ENCODE data around the gene ING1. TPM values are rescaled to one million over a fixed set of nuclear protein-coding genes. Genes with fewer than 3 reads are reported as not detected.
"Not testable (repeated sequence)": the region's sequence is repeated elsewhere in the genome, so short reads cannot be mapped to it uniquely, and the experiment has no call there.

Gene ING1
- total RNA-seq, 2 experiments from 2014 or later: 16.7 to 18.4 TPM

- Mint-ChIP-seq H3K27ac (no peak overlapping the region), H3K27me3 (no peaks in the 10 kb centered on the region), H3K9me3 (no peaks in the 10 kb centered on the region), H3K4me1 (no peaks in the 10 kb centered on the region), H3K36me3 (peaks cover 14% of the 10 kb centered on the region), H3K4me3 (no peak overlapping the region)
- no peak for DNase-seq
Measured at GRCh38 chr13:110684388-110685056, 29.0 kb upstream of the ING1 start.

- Mint-ChIP-seq H3K9me3 (no peaks in the 10 kb centered on the region), H3K27me3 (no peaks in the 10 kb centered on the region), H3K27ac (no peak overlapping the region), H3K4me1 (no peaks in the 10 kb centered on the region), H3K4me3 (no peak overlapping the region), H3K36me3 (peaks cover 12% of the 10 kb centered on the region)
- no peak for DNase-seq
Measured at GRCh38 chr13:110685305-110686020, 28.0 kb upstream of the ING1 start.

GRCh38 chr13:110687736-110688135 is 25.8 kb upstream of the ING1 start:
- no peak for DNase-seq
- H3K27me3 Mint-ChIP-seq: no peaks in the 10 kb centered on the region
- H3K36me3 Mint-ChIP-seq: peaks cover 13% of the 10 kb centered on the region
- H3K9me3 Mint-ChIP-seq: no peaks in the 10 kb centered on the region
- H3K4me1 Mint-ChIP-seq: no peaks in the 10 kb centered on the region
- H3K27ac Mint-ChIP-seq: no peak overlapping the region
- no peak overlapping the region for H3K4me3 Mint-ChIP-seq

GRCh38 chr13:110689041-110689440 is 24.5 kb upstream of the ING1 start:
- Mint-ChIP-seq H3K9me3 (no peaks in the 10 kb centered on the region), H3K4me1 (no peaks in the 10 kb centered on the region), H3K4me3 (no peak overlapping the region), H3K27ac (no peak overlapping the region), H3K36me3 (peaks cover 16% of the 10 kb centered on the region), H3K27me3 (no peaks in the 10 kb centered on the region)
- DNase-seq: no peak

DNA sequence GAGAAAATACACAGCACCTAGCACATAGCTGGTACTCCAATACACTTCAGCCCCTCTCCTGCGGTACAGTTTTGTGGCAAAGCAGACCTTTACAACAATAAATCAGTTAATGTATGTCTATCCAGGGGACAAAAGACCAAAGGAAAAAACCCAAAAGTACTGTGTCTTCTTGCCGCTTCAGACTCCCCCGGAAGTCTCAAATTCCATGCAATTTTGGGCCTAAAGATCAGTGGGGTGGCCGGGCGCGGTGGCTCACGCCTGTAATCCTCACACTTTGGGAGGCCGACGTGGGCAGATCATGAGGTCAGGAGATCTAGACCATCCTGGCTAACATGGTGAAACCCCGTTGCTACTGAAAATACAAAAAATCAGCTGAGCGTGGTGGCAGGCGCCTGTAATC is 23.8 kb upstream of the ING1 start:
- H3K9me3 Mint-ChIP-seq: no peaks in the 10 kb centered on the region
- H3K36me3 Mint-ChIP-seq: peaks cover 16% of the 10 kb centered on the region
- H3K4me1 Mint-ChIP-seq: no peaks in the 10 kb centered on the region
- no peaks in the 10 kb centered on the region for H3K27me3 Mint-ChIP-seq
- no peak for DNase-seq
- no peak overlapping the region for H3K4me3 Mint-ChIP-seq
- H3K27ac Mint-ChIP-seq: no peak overlapping the region

DNA sequence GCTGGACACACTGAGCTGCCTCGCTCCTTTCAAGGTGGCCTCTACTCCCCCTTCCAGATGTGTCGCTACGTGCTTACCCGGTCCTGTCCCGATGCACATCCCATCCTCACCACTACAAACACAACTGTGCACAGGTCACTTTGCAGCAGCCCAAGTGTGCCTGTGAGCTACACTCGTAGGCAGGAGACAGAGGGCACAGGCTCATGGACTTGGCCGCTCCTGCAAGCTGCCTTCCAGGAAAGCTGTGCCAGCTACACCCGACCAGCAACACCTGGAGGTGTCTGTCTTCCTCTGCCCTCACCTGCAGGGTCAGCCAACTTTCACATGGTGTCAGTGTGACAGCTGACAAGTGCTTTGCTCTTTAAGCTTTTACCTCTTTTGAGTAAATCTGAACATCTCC is 23.0 kb upstream of the ING1 start:
- no peaks in the 10 kb centered on the region for H3K27me3 Mint-ChIP-seq
- H3K27ac Mint-ChIP-seq: no peak overlapping the region
- H3K4me1 Mint-ChIP-seq: no peaks in the 10 kb centered on the region
- H3K9me3 Mint-ChIP-seq: no peaks in the 10 kb centered on the region
- no peak overlapping the region for H3K4me3 Mint-ChIP-seq
- peaks cover 13% of the 10 kb centered on the region for H3K36me3 Mint-ChIP-seq
- DNase-seq: no peak

- not testable (repeated sequence) for H3K27me3 Mint-ChIP-seq, H3K4me3 Mint-ChIP-seq, H3K9me3 Mint-ChIP-seq, DNase-seq, H3K27ac Mint-ChIP-seq
- H3K4me1 Mint-ChIP-seq: peaks cover 17% of the 10 kb centered on the region
- H3K36me3 Mint-ChIP-seq: peaks cover 27% of the 10 kb centered on the region
Measured at GRCh38 chr13:110695774-110696173, 17.7 kb upstream of the ING1 start.

DNA sequence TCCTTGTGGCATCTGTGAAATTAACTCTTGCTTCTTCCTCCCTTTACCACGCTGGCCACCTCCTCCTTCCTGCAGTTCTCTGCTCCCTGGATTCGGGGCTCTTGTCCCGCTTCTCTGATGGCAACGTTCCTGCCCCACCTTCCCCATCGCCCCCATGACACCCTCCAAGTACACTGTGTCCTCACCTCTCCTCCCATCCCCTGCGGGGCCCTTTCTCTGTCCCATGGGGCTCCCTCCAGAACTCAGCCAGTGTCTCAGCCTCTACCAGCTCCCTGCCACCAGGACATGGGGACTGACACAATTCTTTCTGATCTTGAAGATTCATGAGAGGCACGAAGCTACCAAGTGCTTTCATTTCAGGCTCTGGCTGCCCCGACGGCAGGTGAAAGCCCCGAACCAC is 16.7 kb upstream of the ING1 start:
- no peaks in the 10 kb centered on the region for H3K27me3 Mint-ChIP-seq
- peak overlapping the region; percentile 39 for H3K27ac Mint-ChIP-seq
- H3K4me1 Mint-ChIP-seq: peaks cover 20% of the 10 kb centered on the region
- no peaks in the 10 kb centered on the region for H3K9me3 Mint-ChIP-seq
- DNase-seq: no peak
- no peak overlapping the region for H3K4me3 Mint-ChIP-seq
- peaks cover 28% of the 10 kb centered on the region for H3K36me3 Mint-ChIP-seq

DNA sequence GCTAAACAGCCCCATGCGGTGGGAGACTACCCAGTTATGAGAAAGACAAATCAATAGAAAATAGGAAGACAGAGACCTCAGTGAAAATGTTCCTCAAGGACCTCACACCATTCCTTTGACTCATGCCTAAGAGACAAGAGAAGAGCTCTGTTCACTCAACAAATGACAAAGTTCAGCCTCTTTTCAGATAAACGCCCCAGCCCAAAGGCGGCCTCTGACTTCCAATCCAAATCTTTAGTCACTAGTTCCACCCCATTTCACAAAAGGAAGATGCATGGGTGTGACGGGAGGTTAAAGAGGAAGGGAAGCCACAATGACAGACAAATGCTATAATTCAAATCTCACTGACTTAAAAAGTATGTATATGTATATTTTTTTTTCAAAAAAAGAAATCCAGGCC is 15.7 kb upstream of the ING1 start:
- no peak overlapping the region for H3K4me3 Mint-ChIP-seq
- no peaks in the 10 kb centered on the region for H3K9me3 Mint-ChIP-seq
- H3K27ac Mint-ChIP-seq: no peak overlapping the region
- H3K36me3 Mint-ChIP-seq: peaks cover 28% of the 10 kb centered on the region
- H3K4me1 Mint-ChIP-seq: peaks cover 26% of the 10 kb centered on the region
- DNase-seq: no peak
- no peaks in the 10 kb centered on the region for H3K27me3 Mint-ChIP-seq

DNA sequence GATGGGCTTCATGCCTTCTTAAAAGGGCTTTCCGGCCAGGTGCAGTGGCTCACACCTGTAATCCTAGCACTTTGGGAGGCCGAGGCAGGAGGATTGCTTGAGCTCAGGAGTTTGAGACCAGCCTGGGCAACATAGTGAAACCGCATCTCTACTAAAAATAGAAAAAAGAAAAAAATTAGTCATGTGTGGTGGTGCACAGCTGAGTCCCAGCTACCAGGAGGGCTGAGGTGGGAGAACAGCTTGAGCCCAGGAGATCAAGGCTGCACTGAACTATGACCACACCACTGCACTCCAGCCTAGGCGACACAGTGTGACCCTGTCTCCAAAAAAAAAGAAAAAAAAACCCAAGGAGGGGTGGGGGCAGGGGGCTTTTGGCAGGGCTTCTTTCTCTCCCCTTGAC is 14.8 kb upstream of the ING1 start:
- H3K27me3 Mint-ChIP-seq: no peaks in the 10 kb centered on the region
- peaks cover 31% of the 10 kb centered on the region for H3K36me3 Mint-ChIP-seq
- DNase-seq: no peak
- no peak overlapping the region for H3K27ac Mint-ChIP-seq
- H3K4me1 Mint-ChIP-seq: peaks cover 32% of the 10 kb centered on the region
- no peaks in the 10 kb centered on the region for H3K9me3 Mint-ChIP-seq
- no peak overlapping the region for H3K4me3 Mint-ChIP-seq

DNA sequence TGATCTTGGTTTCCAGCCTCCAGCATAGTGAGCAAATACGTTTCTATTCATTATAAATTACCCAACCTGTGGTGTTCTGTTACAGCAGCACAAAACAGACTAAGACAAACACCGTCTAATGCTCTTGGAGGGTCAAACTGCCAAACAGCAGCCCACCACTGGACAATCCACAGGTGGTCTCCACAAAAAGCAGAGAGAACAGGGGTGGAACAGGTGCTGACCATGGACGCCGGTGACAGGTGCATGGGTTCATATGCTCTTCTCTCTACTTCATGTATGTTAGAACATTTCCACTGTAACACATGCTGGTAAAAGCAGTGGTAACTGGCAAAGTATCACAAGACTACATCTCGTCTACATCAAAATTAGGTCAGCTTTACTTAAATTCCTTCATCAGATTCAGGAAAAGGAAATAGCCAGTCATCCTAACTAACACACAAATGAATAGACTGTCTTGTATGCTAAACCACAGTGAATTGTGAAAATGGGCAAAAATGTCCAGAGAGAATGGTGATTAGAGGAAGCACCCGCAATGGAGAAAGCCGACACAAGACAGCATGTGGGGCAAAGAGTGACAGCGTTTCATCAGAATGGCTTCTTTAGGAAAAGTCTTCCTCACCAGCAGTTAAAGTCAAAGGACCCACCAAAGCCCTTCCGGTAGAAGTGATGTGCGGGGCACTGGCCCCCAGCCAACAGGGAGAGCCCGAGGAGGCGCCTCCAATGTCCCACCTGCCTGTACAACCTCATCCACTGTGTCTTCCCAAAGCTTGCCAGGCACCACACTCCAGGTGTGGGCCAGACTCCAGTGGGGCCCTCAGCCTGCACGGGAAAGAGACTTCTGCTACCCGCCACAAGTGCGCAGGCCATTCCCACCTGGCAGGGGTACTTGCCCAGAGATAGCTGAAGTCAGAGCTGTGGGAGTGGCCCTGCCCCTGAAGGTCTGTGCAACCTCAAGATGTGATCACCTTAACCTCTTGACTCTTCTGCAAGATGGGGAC is 14.1 kb upstream of the ING1 start:
- Mint-ChIP-seq H3K27me3 (no peaks in the 10 kb centered on the region), H3K9me3 (no peaks in the 10 kb centered on the region), H3K36me3 (peaks cover 33% of the 10 kb centered on the region), H3K4me1 (peaks cover 34% of the 10 kb centered on the region), H3K27ac (no peak overlapping the region), H3K4me3 (no peak overlapping the region)
- no peak for DNase-seq

- no peaks in the 10 kb centered on the region for H3K9me3 Mint-ChIP-seq
- DNase-seq: no peak
- H3K36me3 Mint-ChIP-seq: peaks cover 33% of the 10 kb centered on the region
- H3K27ac Mint-ChIP-seq: no peak overlapping the region
- no peak overlapping the region for H3K4me3 Mint-ChIP-seq
- H3K4me1 Mint-ChIP-seq: peaks cover 34% of the 10 kb centered on the region
- H3K27me3 Mint-ChIP-seq: no peaks in the 10 kb centered on the region
Measured at GRCh38 chr13:110700186-110700585, 13.3 kb upstream of the ING1 start.

GRCh38 chr13:110700641-110701040 is 12.9 kb upstream of the ING1 start:
- no peaks in the 10 kb centered on the region for H3K9me3 Mint-ChIP-seq
- no peak for DNase-seq
- no peak overlapping the region for H3K4me3 Mint-ChIP-seq
- H3K27ac Mint-ChIP-seq: no peak overlapping the region
- peaks cover 34% of the 10 kb centered on the region for H3K4me1 Mint-ChIP-seq
- peaks cover 33% of the 10 kb centered on the region for H3K36me3 Mint-ChIP-seq
- no peaks in the 10 kb centered on the region for H3K27me3 Mint-ChIP-seq

DNA sequence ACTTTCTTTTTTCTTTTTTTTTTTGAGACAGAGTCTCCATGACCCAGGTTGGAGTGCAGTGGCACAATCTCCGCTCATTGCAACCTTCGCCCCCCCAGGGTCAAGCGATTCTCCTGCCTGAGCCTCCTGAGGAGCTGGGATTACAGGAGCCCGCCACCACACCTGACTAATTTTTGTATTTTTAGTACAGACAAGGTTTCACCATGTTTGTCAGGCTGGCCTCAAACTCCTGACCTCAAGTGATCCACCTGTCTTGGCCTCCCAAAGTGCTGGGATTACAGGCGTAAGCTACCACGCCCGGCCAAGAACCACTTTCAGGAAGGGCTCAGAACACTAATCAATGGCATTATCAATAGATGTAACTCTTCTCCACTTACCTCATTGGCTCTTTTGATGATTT is 12.4 kb upstream of the ING1 start:
- H3K4me3 Mint-ChIP-seq, H3K27me3 Mint-ChIP-seq, DNase-seq, H3K9me3 Mint-ChIP-seq: not testable (repeated sequence)
- peak overlapping the region; percentile 10 for H3K27ac Mint-ChIP-seq
- peaks cover 33% of the 10 kb centered on the region for H3K36me3 Mint-ChIP-seq
- H3K4me1 Mint-ChIP-seq: peaks cover 34% of the 10 kb centered on the region

DNA sequence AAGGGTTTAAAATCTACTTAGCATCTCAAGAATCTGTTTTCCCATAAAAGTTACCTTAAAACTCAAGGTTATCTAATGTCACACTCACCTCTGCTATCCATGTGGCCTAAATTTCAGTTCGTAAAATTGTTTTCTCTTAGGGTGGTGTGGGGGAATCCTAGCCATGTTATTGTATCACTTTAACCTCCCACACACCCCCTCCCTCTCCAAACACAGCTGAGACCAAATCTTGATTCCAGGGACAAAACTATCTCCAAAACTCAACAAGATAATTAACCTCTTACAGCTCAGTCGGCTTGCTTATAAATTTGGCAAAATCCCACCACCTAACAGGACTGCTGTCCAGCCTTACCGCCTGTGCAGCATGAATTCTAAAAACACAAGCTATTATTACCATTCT is 11.4 kb upstream of the ING1 start:
- no peaks in the 10 kb centered on the region for H3K9me3 Mint-ChIP-seq
- peaks cover 36% of the 10 kb centered on the region for H3K4me1 Mint-ChIP-seq
- H3K27ac Mint-ChIP-seq: no peak overlapping the region
- no peaks in the 10 kb centered on the region for H3K27me3 Mint-ChIP-seq
- H3K36me3 Mint-ChIP-seq: peaks cover 28% of the 10 kb centered on the region
- no peak for DNase-seq
- no peak overlapping the region for H3K4me3 Mint-ChIP-seq
